ENCODE data around the gene DFFA. TPM values are rescaled to one million over a fixed set of nuclear protein-coding genes. Genes with fewer than 3 reads are reported as not detected.

The DFFA gene
- total RNA-seq, 1 experiment from 2014 or later: 80.2 TPM

DNA sequence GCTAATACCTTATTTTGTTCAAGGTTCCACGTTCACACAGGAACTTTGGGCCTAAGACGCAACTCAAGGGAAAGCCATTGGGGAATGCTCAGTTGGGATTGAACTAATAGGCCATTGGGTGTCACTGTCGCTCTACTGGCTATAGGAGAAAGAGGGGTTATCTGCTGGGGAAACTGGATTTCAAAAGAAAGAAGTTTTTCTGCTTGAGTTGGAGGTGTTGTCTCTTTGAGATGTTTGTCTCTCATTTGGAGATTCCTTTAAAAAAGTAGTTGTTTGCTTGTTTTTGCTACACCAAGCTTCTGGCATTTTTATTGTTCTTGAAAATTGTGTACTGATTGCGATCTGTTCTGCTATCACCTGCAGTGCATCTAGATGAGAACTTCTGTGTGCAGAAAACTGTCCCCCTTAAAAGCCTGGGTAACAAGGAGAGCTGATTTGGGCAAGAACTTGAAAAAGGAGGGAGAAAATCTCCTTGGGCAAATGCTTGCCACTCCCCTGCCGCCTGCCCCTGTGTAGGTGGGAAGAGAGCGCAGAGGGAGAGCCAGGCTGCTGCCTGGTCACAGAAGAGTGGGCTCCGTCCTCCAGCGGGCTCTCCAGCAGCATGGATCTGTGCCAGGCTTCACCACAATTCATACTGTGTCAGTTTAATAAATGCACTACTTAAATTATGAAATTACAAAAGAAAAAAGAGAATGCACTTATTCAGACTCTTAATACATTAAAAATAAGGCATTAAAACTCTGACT is 42.3 kb upstream of the DFFA start:
- Histone ChIP-seq H3K9me3 (no peaks in the 10 kb centered on the region), H3K36me3 (ENCODE audit: control insufficient read depth, insufficient read depth, low read length) (no peaks in the 10 kb centered on the region), H3K27me3 (replicated peaks; ENCODE audit: control insufficient read depth, insufficient read depth, low read length) (no peaks in the 10 kb centered on the region), H3K4me3 (ENCODE audit: low read depth, low read length) (no peak overlapping the region), H3K4me1 (peaks cover 42% of the 10 kb centered on the region)
- ChIA-PET POLR2A (interaction anchor here (0.5 kb wide), 1 partner anchor 58 kb away, joined by 3 read pairs; no protein-coding TSS in a partner anchor), CTCF (no interaction called here)
- peak in 1 of 2 experiments; percentile 52 for DNase-seq
- intact Hi-C loops (cut with micrococcal nuclease; ENCODE audit: unreplicated experiment): loop anchor here (5.0 to 10.0 kb wide), 4 partner anchors 120 to 353 kb away; no protein-coding TSS in a partner anchor
- peaks cover 39% of the 10 kb centered on the region for H3K4me1 Mint-ChIP-seq (ENCODE audit: low read depth, unreplicated experiment)
- no peak overlapping the region for H3K4me3 Mint-ChIP-seq (ENCODE audit: unreplicated experiment)
- H3K36me3 Mint-ChIP-seq (ENCODE audit: insufficient read depth, unreplicated experiment): peaks cover 6% of the 10 kb centered on the region
- no TSS peak for BruUV-seq (replicated peaks)
- H3K27ac Mint-ChIP-seq (ENCODE audit: unreplicated experiment): peak overlapping the region; percentile 57
- TF ChIP-seq, protein P1, sequence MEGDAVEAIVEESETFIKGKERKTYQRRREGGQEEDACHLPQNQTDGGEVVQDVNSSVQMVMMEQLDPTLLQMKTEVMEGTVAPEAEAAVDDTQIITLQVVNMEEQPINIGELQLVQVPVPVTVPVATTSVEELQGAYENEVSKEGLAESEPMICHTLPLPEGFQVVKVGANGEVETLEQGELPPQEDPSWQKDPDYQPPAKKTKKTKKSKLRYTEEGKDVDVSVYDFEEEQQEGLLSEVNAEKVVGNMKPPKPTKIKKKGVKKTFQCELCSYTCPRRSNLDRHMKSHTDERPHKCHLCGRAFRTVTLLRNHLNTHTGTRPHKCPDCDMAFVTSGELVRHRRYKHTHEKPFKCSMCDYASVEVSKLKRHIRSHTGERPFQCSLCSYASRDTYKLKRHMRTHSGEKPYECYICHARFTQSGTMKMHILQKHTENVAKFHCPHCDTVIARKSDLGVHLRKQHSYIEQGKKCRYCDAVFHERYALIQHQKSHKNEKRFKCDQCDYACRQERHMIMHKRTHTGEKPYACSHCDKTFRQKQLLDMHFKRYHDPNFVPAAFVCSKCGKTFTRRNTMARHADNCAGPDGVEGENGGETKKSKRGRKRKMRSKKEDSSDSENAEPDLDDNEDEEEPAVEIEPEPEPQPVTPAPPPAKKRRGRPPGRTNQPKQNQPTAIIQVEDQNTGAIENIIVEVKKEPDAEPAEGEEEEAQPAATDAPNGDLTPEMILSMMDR (IDR thresholded peaks at IDR 0.05; ENCODE audit: insufficient read depth in 1 of 2, low read depth in 1 of 2, low read length in 1 of 2, severe bottlenecking in 1 of 2, unreplicated experiment in 1 of 2): peak; percentile 43 to 70
- no peaks in the 10 kb centered on the region for H3K27me3 Mint-ChIP-seq (ENCODE audit: insufficient read depth, unreplicated experiment)
- no peaks in the 10 kb centered on the region for H3K9me3 Mint-ChIP-seq (ENCODE audit: unreplicated experiment)

DNA sequence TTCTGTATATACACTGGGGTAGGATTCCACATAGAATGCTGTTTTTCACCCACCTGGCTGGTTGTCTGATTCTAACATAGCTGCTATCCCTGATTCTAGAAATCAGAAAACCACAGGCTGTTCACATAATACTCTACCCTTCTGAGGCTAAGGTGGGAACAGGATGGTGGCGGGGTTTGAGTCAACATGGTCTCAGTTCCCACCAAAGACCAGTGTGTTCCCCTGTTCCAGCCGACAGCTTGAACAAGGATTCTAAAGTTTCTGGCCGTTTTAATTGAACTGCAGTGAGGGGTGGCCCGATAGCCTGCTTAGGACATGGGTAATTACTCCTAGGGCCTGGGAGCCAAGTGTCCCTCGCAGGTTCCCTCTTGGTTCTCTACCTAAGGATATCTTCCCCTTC is 40.9 kb upstream of the DFFA start:
- CTCF ChIA-PET: interaction anchor here (0.6 kb wide), 1 partner anchor 74 kb away, joined by 7 read pairs; no protein-coding TSS in a partner anchor
- no peak overlapping the region for H3K27ac Mint-ChIP-seq (ENCODE audit: unreplicated experiment)

DNA sequence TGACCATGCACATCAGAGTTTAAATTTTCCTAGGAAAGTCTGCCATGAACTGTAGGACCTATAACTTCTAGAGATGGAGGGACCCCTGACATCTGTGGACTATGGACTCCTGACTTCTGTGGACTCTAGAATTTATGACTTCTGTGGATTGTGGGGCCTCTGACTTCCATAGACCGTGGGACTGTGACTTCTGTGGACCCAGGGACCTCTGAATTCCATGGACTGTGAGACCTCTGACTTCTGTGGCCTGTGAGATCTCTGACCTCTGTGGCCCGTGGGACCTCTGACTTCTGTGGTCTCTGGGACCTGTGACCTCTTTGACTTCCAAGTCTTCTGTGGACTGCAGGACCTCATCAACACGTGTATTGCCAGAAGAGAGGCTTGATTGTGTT is 39.2 kb upstream of the DFFA start:
- no peak for DNase-seq
- Mint-ChIP-seq H3K36me3 (ENCODE audit: insufficient read depth, unreplicated experiment) (no peaks in the 10 kb centered on the region), H3K27ac (ENCODE audit: unreplicated experiment) (peak overlapping the region; percentile 25), H3K9me3 (ENCODE audit: unreplicated experiment) (no peaks in the 10 kb centered on the region), H3K4me3 (ENCODE audit: unreplicated experiment) (no peak overlapping the region), H3K4me1 (ENCODE audit: low read depth, unreplicated experiment) (peaks cover 23% of the 10 kb centered on the region), H3K27me3 (ENCODE audit: insufficient read depth, unreplicated experiment) (no peaks in the 10 kb centered on the region)
- intact Hi-C loops (cut with micrococcal nuclease; ENCODE audit: unreplicated experiment): loop anchor here (5.0 to 10.0 kb wide), 4 partner anchors 123 to 356 kb away; no protein-coding TSS in a partner anchor
- no TSS peak for BruUV-seq (replicated peaks)
- Histone ChIP-seq H3K9me3 (no peaks in the 10 kb centered on the region), H3K27me3 (replicated peaks; ENCODE audit: control insufficient read depth, insufficient read depth, low read length) (no peaks in the 10 kb centered on the region), H3K36me3 (ENCODE audit: control insufficient read depth, insufficient read depth, low read length) (no peaks in the 10 kb centered on the region), H3K4me1 (peaks cover 48% of the 10 kb centered on the region), H3K4me3 (ENCODE audit: low read depth, low read length) (no peak overlapping the region)
- TF ChIP-seq, protein P1 (IDR thresholded peaks at IDR 0.05; ENCODE audit: insufficient read depth in 1 of 2, low read depth in 1 of 2, low read length in 1 of 2, severe bottlenecking in 1 of 2, unreplicated experiment in 1 of 2): no peak
- ChIA-PET POLR2A (no interaction called here), CTCF (no interaction called here)

More for the DNA sequence above, 40.9 kb upstream of the DFFA start:
- Histone ChIP-seq H3K4me3 (ENCODE audit: low read depth, low read length) (no peak overlapping the region), H3K36me3 (ENCODE audit: control insufficient read depth, insufficient read depth, low read length) (no peaks in the 10 kb centered on the region), H3K9me3 (no peaks in the 10 kb centered on the region), H3K4me1 (peaks cover 46% of the 10 kb centered on the region), H3K27me3 (replicated peaks; ENCODE audit: control insufficient read depth, insufficient read depth, low read length) (no peaks in the 10 kb centered on the region)
- POLR2A ChIA-PET: no interaction called here
- no peak overlapping the region for H3K4me3 Mint-ChIP-seq (ENCODE audit: unreplicated experiment)
- no TSS peak for BruUV-seq (replicated peaks)
- intact Hi-C loops (cut with micrococcal nuclease; ENCODE audit: unreplicated experiment): loop anchor here (5.0 to 10.0 kb wide), 4 partner anchors 122 to 354 kb away; no protein-coding TSS in a partner anchor
- no peak for DNase-seq
- H3K36me3 Mint-ChIP-seq (ENCODE audit: insufficient read depth, unreplicated experiment): no peaks in the 10 kb centered on the region
- TF ChIP-seq, protein P1 (IDR thresholded peaks at IDR 0.05; ENCODE audit: insufficient read depth in 1 of 2, low read depth in 1 of 2, low read length in 1 of 2, severe bottlenecking in 1 of 2, unreplicated experiment in 1 of 2): no peak
- H3K27me3 Mint-ChIP-seq (ENCODE audit: insufficient read depth, unreplicated experiment): no peaks in the 10 kb centered on the region
- H3K4me1 Mint-ChIP-seq (ENCODE audit: low read depth, unreplicated experiment): peaks cover 27% of the 10 kb centered on the region
- H3K9me3 Mint-ChIP-seq (ENCODE audit: unreplicated experiment): no peaks in the 10 kb centered on the region

All from Caco-2 (cell line).